HG03103 (cell line): ENCODE data around the gene HNF4A.

Experiments
- ATAC-seq: cut with Tn5 transposase; IDR thresholded peaks from one replicate; pipeline ENCODE4 v1.9.1; 2021; ENCODE audit warnings: low read depth; ENCODE audit not compliant: unreplicated experiment

HNF4A gene

GRCh38 chr20:44435630-44436335, 80.3 kb downstream of the HNF4A start:
- no peak for ATAC-seq

GRCh38 chr20:44436393-44436792, 80.9 kb downstream of the HNF4A start:
- ATAC-seq: no peak

- ATAC-seq: no peak
Measured at GRCh38 chr20:44437497-44437896, 82.0 kb downstream of the HNF4A start.

GRCh38 chr20:44438782-44439181, 83.3 kb downstream of the HNF4A start:
- no peak for ATAC-seq

GRCh38 chr20:44439318-44439717, 83.8 kb downstream of the HNF4A start:
- ATAC-seq: no peak

GRCh38 chr20:44442298-44443070, 87.0 kb downstream of the HNF4A start:
- ATAC-seq: no peak

GRCh38 chr20:44445742-44446710, 90.5 kb downstream of the HNF4A start:
- no peak for ATAC-seq

GRCh38 chr20:44447827-44448419, 92.4 kb downstream of the HNF4A start:
- no peak for ATAC-seq

GRCh38 chr20:44448753-44449546, 93.5 kb downstream of the HNF4A start:
- ATAC-seq: no peak

GRCh38 chr20:44449864-44450263, 94.4 kb downstream of the HNF4A start:
- no peak for ATAC-seq

- ATAC-seq: no peak
Measured at GRCh38 chr20:44450281-44450889, 94.9 kb downstream of the HNF4A start.

- no peak for ATAC-seq
Measured at GRCh38 chr20:44450903-44451450, 95.5 kb downstream of the HNF4A start.

- no peak for ATAC-seq
Measured at GRCh38 chr20:44454306-44454963, 98.9 kb downstream of the HNF4A start.

GRCh38 chr20:44455126-44455525, 99.6 kb downstream of the HNF4A start:
- no peak for ATAC-seq

- ATAC-seq: no peak
Measured at GRCh38 chr20:44456611-44457010, 101.1 kb downstream of the HNF4A start.

- ATAC-seq: no peak
Measured at GRCh38 chr20:44457016-44457415, 101.5 kb downstream of the HNF4A start.

- ATAC-seq: no peak
Measured at GRCh38 chr20:44459271-44459670, 103.8 kb downstream of the HNF4A start.

- ATAC-seq: no peak
Measured at GRCh38 chr20:44460795-44461141, 105.3 kb downstream of the HNF4A start.
